ENCODE results near the gene PLAC8. TPM values are rescaled to one million over a fixed set of nuclear protein-coding genes. Genes with fewer than 3 reads are reported as not detected.

Gene PLAC8
- total RNA-seq, 1 donor from 2014 or later, result not detected

- intact Hi-C loops (cut with DNase I), result no loop called here
- TF ChIP-seq POLR2A (IDR thresholded peaks at IDR 0.05), result no peak
- TF ChIP-seq CTCF (IDR thresholded peaks at IDR 0.05), result no peak
- no peak for TF ChIP-seq POLR2AphosphoS5 (IDR thresholded peaks at IDR 0.05; ENCODE audit: insufficient read depth in 1 of 2, low read depth in 1 of 2)
- no peak overlapping the region for H3K4me3 ChIP-seq
- DNase-seq (ENCODE audit: extremely low spot score in 2 of 2), result no peak
- no peaks in the 10 kb centered on the region for H3K36me3 ChIP-seq
- no peak overlapping the region for H3K27ac ChIP-seq
- H3K27me3 ChIP-seq, result no peaks in the 10 kb centered on the region
- no peaks in the 10 kb centered on the region for H3K9me3 ChIP-seq
- peaks cover 7% of the 10 kb centered on the region for H3K4me1 ChIP-seq
These were observed 6.2 kb downstream of the PLAC8 start for GRCh38 chr4:83108101-83108861.

DNA sequence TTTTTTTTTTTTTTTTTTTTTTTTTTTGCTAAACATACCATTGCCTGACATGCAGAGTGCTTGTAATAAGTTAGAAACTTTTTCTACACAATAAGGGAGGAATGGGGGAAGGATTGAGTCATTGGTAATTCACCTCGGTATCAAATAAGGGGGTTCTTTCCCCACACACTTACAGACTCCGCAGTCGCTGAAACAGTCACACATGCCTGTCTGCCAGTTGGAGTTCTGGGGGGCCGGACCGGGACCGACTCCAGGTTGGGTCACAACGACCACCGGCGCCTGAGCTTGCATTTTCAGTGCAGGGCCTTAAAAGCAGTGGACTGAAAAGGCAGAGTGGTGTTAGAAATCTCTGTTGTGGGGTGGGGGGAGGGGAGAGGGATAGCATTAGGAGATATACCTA lies 6.9 kb downstream of the PLAC8 start:
- Histone ChIP-seq H3K36me3 (no peaks in the 10 kb centered on the region), H3K27me3 (no peaks in the 10 kb centered on the region), H3K4me3 (no peak overlapping the region), H3K4me1 (peaks cover 7% of the 10 kb centered on the region), H3K27ac (no peak overlapping the region), H3K9me3 (no peaks in the 10 kb centered on the region)
- intact Hi-C loops (cut with DNase I), result no loop called here
- DNase-seq (ENCODE audit: extremely low spot score in 2 of 2), result no peak
- TF ChIP-seq POLR2AphosphoS5 (IDR thresholded peaks at IDR 0.05; ENCODE audit: insufficient read depth in 1 of 2, low read depth in 1 of 2), result no peak
- no peak for TF ChIP-seq POLR2A (IDR thresholded peaks at IDR 0.05)
- no peak for TF ChIP-seq CTCF (IDR thresholded peaks at IDR 0.05)

GRCh38 chr4:83104991-83105390 lies 9.5 kb downstream of the PLAC8 start:
- H3K27me3 ChIP-seq, result no peaks in the 10 kb centered on the region
- H3K27ac ChIP-seq, result no peak overlapping the region
- H3K4me3 ChIP-seq, result no peak overlapping the region
- no peak for TF ChIP-seq CTCF (IDR thresholded peaks at IDR 0.05)
- TF ChIP-seq POLR2A (IDR thresholded peaks at IDR 0.05), result no peak
- no peak for TF ChIP-seq POLR2AphosphoS5 (IDR thresholded peaks at IDR 0.05; ENCODE audit: insufficient read depth in 1 of 2, low read depth in 1 of 2)
- no peaks in the 10 kb centered on the region for H3K9me3 ChIP-seq
- H3K4me1 ChIP-seq, result peaks cover 7% of the 10 kb centered on the region
- no peak for DNase-seq (ENCODE audit: extremely low spot score in 2 of 2)
- intact Hi-C loops (cut with DNase I), result no loop called here
- H3K36me3 ChIP-seq, result no peaks in the 10 kb centered on the region

GRCh38 chr4:83096397-83096796 lies 18.1 kb downstream of the PLAC8 start:
- H3K36me3 ChIP-seq, result no peaks in the 10 kb centered on the region
- H3K4me3 ChIP-seq, result no peak overlapping the region
- no peak for TF ChIP-seq POLR2A (IDR thresholded peaks at IDR 0.05)
- no peak for TF ChIP-seq CTCF (IDR thresholded peaks at IDR 0.05)
- no peak for TF ChIP-seq POLR2AphosphoS5 (IDR thresholded peaks at IDR 0.05; ENCODE audit: insufficient read depth in 1 of 2, low read depth in 1 of 2)
- no peak overlapping the region for H3K27ac ChIP-seq
- intact Hi-C loops (cut with DNase I), result no loop called here
- H3K9me3 ChIP-seq, result no peaks in the 10 kb centered on the region
- no peaks in the 10 kb centered on the region for H3K27me3 ChIP-seq
- no peaks in the 10 kb centered on the region for H3K4me1 ChIP-seq
- DNase-seq (ENCODE audit: extremely low spot score in 2 of 2), result no peak

GRCh38 chr4:83093060-83093640 lies 21.4 kb downstream of the PLAC8 start:
- Histone ChIP-seq H3K4me1 (no peaks in the 10 kb centered on the region), H3K36me3 (no peaks in the 10 kb centered on the region), H3K27me3 (no peaks in the 10 kb centered on the region), H3K4me3 (no peak overlapping the region), H3K27ac (no peak overlapping the region), H3K9me3 (no peaks in the 10 kb centered on the region)
- TF ChIP-seq POLR2A (IDR thresholded peaks at IDR 0.05) (no peak), POLR2AphosphoS5 (IDR thresholded peaks at IDR 0.05; ENCODE audit: insufficient read depth in 1 of 2, low read depth in 1 of 2) (no peak), CTCF (IDR thresholded peaks at IDR 0.05) (no peak)
- intact Hi-C loops (cut with DNase I), result no loop called here
- no peak for DNase-seq (ENCODE audit: extremely low spot score in 2 of 2)
